ENCODE results near the gene GALNT17.
"Not testable (repeated sequence)": the region's sequence is repeated elsewhere in the genome, so short reads cannot be mapped to it uniquely, and the experiment has no call there.

The GALNT17 gene

DNA sequence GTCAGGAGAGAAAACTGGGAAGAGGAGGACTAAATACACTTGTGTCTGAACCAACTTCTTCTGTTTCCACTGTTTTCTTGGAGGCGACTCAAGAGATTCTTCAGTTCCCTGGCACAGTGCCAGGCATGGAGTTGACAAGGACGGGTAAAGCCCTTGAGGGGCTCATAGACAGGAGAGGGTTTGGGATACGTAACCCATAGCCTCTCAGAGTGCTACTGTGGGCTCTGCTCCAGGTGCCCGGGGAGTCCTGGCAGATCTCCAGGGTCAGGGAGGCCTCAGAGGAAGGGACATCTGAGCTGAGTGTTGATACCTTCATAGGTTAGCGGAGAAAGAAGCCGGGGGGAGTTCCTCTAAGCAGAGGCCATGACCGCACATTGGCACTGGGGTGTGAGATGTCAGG, 42.0 kb downstream of the GALNT17 start:
- no peaks in the 10 kb centered on the region for H3K27me3 ChIP-seq (ENCODE audit: control insufficient read depth, insufficient read depth, low read length)
- no peaks in the 10 kb centered on the region for H3K9me3 ChIP-seq (ENCODE audit: control insufficient read depth, low read depth, low read length)
- no peak overlapping the region for H3K9ac ChIP-seq (ENCODE audit: low read length)
- H3K27ac ChIP-seq (ENCODE audit: low read length): no peak overlapping the region
- H3K4me3 ChIP-seq (ENCODE audit: low read length): no peak overlapping the region
- H3K4me1 ChIP-seq (ENCODE audit: control insufficient read depth, low read depth, low read length): peaks cover 4% of the 10 kb centered on the region
- H3K36me3 ChIP-seq (ENCODE audit: control insufficient read depth, low read depth, low read length): no peaks in the 10 kb centered on the region

- Histone ChIP-seq H3K9ac (ENCODE audit: low read length) (no peak overlapping the region), H3K4me3 (ENCODE audit: low read length) (no peak overlapping the region), H3K36me3 (ENCODE audit: control insufficient read depth, low read depth, low read length) (no peaks in the 10 kb centered on the region), H3K9me3 (ENCODE audit: control insufficient read depth, low read depth, low read length) (no peaks in the 10 kb centered on the region), H3K27ac (ENCODE audit: low read length) (no peak overlapping the region), H3K27me3 (ENCODE audit: control insufficient read depth, insufficient read depth, low read length) (no peaks in the 10 kb centered on the region), H3K4me1 (ENCODE audit: control insufficient read depth, low read depth, low read length) (peaks cover 8% of the 10 kb centered on the region)
Measured at GRCh38 chr7:71182438-71182935, 50.5 kb downstream of the GALNT17 start.

DNA sequence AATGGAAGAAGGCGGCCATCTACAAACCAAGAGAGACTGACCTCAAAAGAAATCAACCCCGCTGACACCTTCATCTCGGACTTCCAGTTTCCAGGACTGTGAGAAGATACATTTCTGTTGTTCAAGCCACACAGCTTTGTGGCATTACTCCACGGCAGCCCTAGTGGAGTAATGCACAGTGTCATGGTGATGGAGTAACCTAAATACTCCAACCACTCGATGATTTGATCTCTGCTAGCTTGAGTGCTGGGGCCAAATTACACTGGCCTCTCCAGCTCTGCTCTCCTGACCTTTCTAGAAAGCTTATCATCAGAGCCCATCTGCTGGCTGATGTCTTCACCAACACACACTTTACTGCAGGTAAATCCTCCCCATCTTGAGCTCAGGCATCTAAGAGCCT, 52.2 kb downstream of the GALNT17 start:
- Histone ChIP-seq H3K4me1 (ENCODE audit: control insufficient read depth, low read depth, low read length) (peaks cover 8% of the 10 kb centered on the region), H3K9ac (ENCODE audit: low read length) (no peak overlapping the region), H3K9me3 (ENCODE audit: control insufficient read depth, low read depth, low read length) (no peaks in the 10 kb centered on the region), H3K27ac (ENCODE audit: low read length) (no peak overlapping the region), H3K4me3 (ENCODE audit: low read length) (no peak overlapping the region), H3K27me3 (ENCODE audit: control insufficient read depth, insufficient read depth, low read length) (no peaks in the 10 kb centered on the region), H3K36me3 (ENCODE audit: control insufficient read depth, low read depth, low read length) (no peaks in the 10 kb centered on the region)

GRCh38 chr7:71184609-71185008, 52.7 kb downstream of the GALNT17 start:
- H3K27me3 ChIP-seq (ENCODE audit: control insufficient read depth, insufficient read depth, low read length): no peaks in the 10 kb centered on the region
- no peak overlapping the region for H3K9ac ChIP-seq (ENCODE audit: low read length)
- no peaks in the 10 kb centered on the region for H3K9me3 ChIP-seq (ENCODE audit: control insufficient read depth, low read depth, low read length)
- H3K4me3 ChIP-seq (ENCODE audit: low read length): no peak overlapping the region
- no peaks in the 10 kb centered on the region for H3K36me3 ChIP-seq (ENCODE audit: control insufficient read depth, low read depth, low read length)
- peaks cover 8% of the 10 kb centered on the region for H3K4me1 ChIP-seq (ENCODE audit: control insufficient read depth, low read depth, low read length)
- no peak overlapping the region for H3K27ac ChIP-seq (ENCODE audit: low read length)

GRCh38 chr7:71186535-71187057, 54.7 kb downstream of the GALNT17 start:
- H3K4me1 ChIP-seq (ENCODE audit: control insufficient read depth, low read depth, low read length): peaks cover 8% of the 10 kb centered on the region
- no peak overlapping the region for H3K9ac ChIP-seq (ENCODE audit: low read length)
- H3K36me3 ChIP-seq (ENCODE audit: control insufficient read depth, low read depth, low read length): no peaks in the 10 kb centered on the region
- no peaks in the 10 kb centered on the region for H3K9me3 ChIP-seq (ENCODE audit: control insufficient read depth, low read depth, low read length)
- no peak overlapping the region for H3K27ac ChIP-seq (ENCODE audit: low read length)
- H3K4me3 ChIP-seq (ENCODE audit: low read length): no peak overlapping the region
- H3K27me3 ChIP-seq (ENCODE audit: control insufficient read depth, insufficient read depth, low read length): no peaks in the 10 kb centered on the region

DNA sequence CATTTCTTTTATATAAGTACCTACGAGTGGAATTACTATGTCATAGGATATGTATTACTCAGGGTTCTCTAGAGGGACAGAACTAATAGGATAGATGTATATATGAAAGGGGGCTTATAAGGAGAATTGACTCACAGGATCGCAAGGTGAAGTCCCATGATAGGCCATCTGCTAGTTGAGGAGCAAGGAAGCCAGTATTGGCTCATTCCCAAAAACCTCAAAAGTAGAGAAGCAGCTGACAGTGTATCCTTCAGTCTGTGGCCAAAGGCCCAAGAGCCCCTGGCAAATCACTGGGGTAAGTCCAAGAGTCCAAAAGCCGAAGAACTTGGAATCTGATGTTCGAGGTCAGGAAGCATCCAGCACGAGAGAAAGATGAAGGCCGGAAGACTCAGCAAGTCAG, 59.8 kb downstream of the GALNT17 start:
- no peak overlapping the region for H3K27ac ChIP-seq (ENCODE audit: low read length)
- no peaks in the 10 kb centered on the region for H3K27me3 ChIP-seq (ENCODE audit: control insufficient read depth, insufficient read depth, low read length)
- H3K36me3 ChIP-seq (ENCODE audit: control insufficient read depth, low read depth, low read length): no peaks in the 10 kb centered on the region
- no peak overlapping the region for H3K4me3 ChIP-seq (ENCODE audit: low read length)
- H3K9me3 ChIP-seq (ENCODE audit: control insufficient read depth, low read depth, low read length): no peaks in the 10 kb centered on the region
- no peak overlapping the region for H3K9ac ChIP-seq (ENCODE audit: low read length)
- H3K4me1 ChIP-seq (ENCODE audit: control insufficient read depth, low read depth, low read length): no peaks in the 10 kb centered on the region

- no peak overlapping the region for H3K27ac ChIP-seq (ENCODE audit: low read length)
- no peaks in the 10 kb centered on the region for H3K36me3 ChIP-seq (ENCODE audit: control insufficient read depth, low read depth, low read length)
- no peak overlapping the region for H3K9ac ChIP-seq (ENCODE audit: low read length)
- H3K4me3 ChIP-seq (ENCODE audit: low read length): no peak overlapping the region
- no peaks in the 10 kb centered on the region for H3K27me3 ChIP-seq (ENCODE audit: control insufficient read depth, insufficient read depth, low read length)
- no peaks in the 10 kb centered on the region for H3K9me3 ChIP-seq (ENCODE audit: control insufficient read depth, low read depth, low read length)
- H3K4me1 ChIP-seq (ENCODE audit: control insufficient read depth, low read depth, low read length): no peaks in the 10 kb centered on the region
Measured at GRCh38 chr7:71193099-71193810, 61.3 kb downstream of the GALNT17 start.

- Histone ChIP-seq H3K9me3 (ENCODE audit: control insufficient read depth, low read depth, low read length) (no peaks in the 10 kb centered on the region), H3K27me3 (ENCODE audit: control insufficient read depth, insufficient read depth, low read length) (no peaks in the 10 kb centered on the region), H3K4me1 (ENCODE audit: control insufficient read depth, low read depth, low read length) (peaks cover 13% of the 10 kb centered on the region), H3K9ac (ENCODE audit: low read length) (no peak overlapping the region), H3K4me3 (ENCODE audit: low read length) (no peak overlapping the region), H3K36me3 (ENCODE audit: control insufficient read depth, low read depth, low read length) (no peaks in the 10 kb centered on the region), H3K27ac (ENCODE audit: low read length) (no peak overlapping the region)
Measured at GRCh38 chr7:71198391-71198790, 66.4 kb downstream of the GALNT17 start.

DNA sequence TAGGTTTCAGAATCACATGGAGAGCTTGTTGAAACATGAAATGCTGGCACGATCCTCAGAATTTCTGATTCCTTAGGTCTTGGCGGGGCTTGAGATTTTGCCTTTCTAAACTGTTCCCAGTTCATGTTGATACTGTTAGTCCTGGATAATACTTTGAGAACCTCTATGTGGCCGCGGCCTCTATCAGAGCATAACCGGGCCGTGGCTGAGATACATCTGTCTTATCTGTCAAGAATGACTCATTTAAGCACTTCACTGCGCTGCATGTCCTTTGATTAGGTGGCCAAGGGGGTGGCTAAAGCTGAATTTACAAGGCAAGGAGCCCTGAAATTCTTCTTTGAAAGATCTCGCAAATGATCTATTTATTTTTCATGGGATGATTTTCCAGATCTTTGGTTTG, 66.9 kb downstream of the GALNT17 start:
- H3K9me3 ChIP-seq (ENCODE audit: control insufficient read depth, low read depth, low read length): no peaks in the 10 kb centered on the region

DNA sequence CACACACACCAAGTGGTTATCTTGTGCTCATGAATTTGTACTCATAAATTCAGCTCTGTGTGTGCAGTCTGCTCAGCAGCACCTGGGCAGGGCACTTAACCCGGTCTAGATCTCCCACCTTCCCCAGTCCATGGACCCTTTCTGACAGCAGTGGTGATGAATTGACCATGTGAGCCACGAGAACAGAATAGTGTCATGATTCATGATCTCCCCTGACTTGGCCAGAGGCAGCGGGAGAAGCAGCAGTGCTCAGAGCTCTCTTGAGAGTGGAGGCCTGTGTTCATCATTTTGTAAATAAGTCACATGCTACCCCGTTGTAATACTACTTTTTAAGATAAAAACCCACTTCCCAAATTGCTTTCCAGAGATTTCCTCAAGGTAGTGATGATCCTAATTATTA, 74.2 kb downstream of the GALNT17 start:
- Histone ChIP-seq H3K27me3 (ENCODE audit: control insufficient read depth, insufficient read depth, low read length) (no peaks in the 10 kb centered on the region), H3K4me1 (ENCODE audit: control insufficient read depth, low read depth, low read length) (peaks cover 9% of the 10 kb centered on the region), H3K27ac (ENCODE audit: low read length) (no peak overlapping the region), H3K9ac (ENCODE audit: low read length) (no peak overlapping the region), H3K36me3 (ENCODE audit: control insufficient read depth, low read depth, low read length) (no peaks in the 10 kb centered on the region), H3K4me3 (ENCODE audit: low read length) (no peak overlapping the region), H3K9me3 (ENCODE audit: control insufficient read depth, low read depth, low read length) (no peaks in the 10 kb centered on the region)

More for the DNA sequence above, 66.9 kb downstream of the GALNT17 start:
- H3K36me3 ChIP-seq (ENCODE audit: control insufficient read depth, low read depth, low read length): no peaks in the 10 kb centered on the region
- H3K4me3 ChIP-seq (ENCODE audit: low read length): no peak overlapping the region
- H3K27me3 ChIP-seq (ENCODE audit: control insufficient read depth, insufficient read depth, low read length): no peaks in the 10 kb centered on the region
- peaks cover 13% of the 10 kb centered on the region for H3K4me1 ChIP-seq (ENCODE audit: control insufficient read depth, low read depth, low read length)
- no peak overlapping the region for H3K27ac ChIP-seq (ENCODE audit: low read length)
- no peak overlapping the region for H3K9ac ChIP-seq (ENCODE audit: low read length)

DNA sequence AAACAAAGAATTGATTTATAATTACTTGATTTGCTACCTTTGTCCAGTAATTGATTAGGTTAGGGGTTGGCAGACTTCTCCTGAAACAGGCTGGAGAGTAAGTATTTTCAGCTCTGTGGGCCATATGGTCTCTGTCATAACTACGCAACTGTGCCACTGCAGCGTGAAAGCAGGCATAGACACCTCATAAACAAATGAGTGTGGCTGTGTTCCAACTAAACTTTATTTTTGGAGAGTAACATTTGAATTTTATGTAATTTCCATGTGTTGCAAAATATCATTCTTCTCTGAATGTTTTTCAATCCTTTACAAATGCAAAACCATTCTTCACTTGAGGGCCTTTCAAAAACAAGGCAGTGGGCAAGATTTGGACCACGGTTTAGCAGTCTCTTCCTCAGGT, 76.9 kb downstream of the GALNT17 start:
- H3K9ac ChIP-seq (ENCODE audit: low read length): no peak overlapping the region
- peaks cover 4% of the 10 kb centered on the region for H3K4me1 ChIP-seq (ENCODE audit: control insufficient read depth, low read depth, low read length)
- no peaks in the 10 kb centered on the region for H3K27me3 ChIP-seq (ENCODE audit: control insufficient read depth, insufficient read depth, low read length)
- H3K27ac ChIP-seq (ENCODE audit: low read length): no peak overlapping the region
- no peaks in the 10 kb centered on the region for H3K9me3 ChIP-seq (ENCODE audit: control insufficient read depth, low read depth, low read length)
- H3K36me3 ChIP-seq (ENCODE audit: control insufficient read depth, low read depth, low read length): no peaks in the 10 kb centered on the region
- H3K4me3 ChIP-seq (ENCODE audit: low read length): no peak overlapping the region

DNA sequence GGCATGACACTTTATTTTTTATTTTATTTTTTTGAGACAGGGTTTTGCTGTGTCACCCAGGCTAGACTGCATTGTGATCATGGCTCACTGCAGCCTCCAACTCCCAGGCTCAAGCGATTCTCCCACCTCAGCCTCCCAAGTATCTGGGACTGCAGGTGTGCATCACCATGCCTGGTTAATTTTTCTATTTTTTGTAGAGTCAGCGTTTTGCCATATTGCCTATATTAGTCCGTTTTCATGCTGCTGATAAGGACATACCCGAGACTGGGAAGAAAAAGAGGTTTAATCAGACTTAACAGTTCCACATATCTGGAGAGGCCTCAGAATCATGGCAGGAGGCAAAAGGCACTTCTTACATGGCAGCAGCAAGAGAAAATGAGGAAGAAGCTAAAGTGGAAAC, 77.5 kb downstream of the GALNT17 start:
- H3K4me3 ChIP-seq (ENCODE audit: low read length); H3K27ac ChIP-seq (ENCODE audit: low read length); H3K4me1 ChIP-seq (ENCODE audit: control insufficient read depth, low read depth, low read length); H3K9me3 ChIP-seq (ENCODE audit: control insufficient read depth, low read depth, low read length); H3K36me3 ChIP-seq (ENCODE audit: control insufficient read depth, low read depth, low read length); H3K9ac ChIP-seq (ENCODE audit: low read length); H3K27me3 ChIP-seq (ENCODE audit: control insufficient read depth, insufficient read depth, low read length): not testable (repeated sequence)
